Hepatocyte (in vitro differentiated cells): ENCODE measurements around the gene SLC35A5. TPM values are rescaled to one million over a fixed set of nuclear protein-coding genes. Genes with fewer than 3 reads are reported as not detected.

Source experiments
- DNase-seq: peaks from one replicate; pipeline ENCODE4 v3.0.0-alpha.2; 2016; ENCODE audit warnings: low spot score
- H2AFZ ChIP-seq: fragments of 200-600 bp; sonication (generic); 2 replicates; pipeline ENCODE4 v1.6.0; 2016; ENCODE audit warnings: antibody characterized with exemption, mild to moderate bottlenecking
- H3K27ac ChIP-seq: fragments of 200-600 bp; sonication (generic); 2 replicates; pipeline ENCODE4 v1.5.1; 2016; ENCODE audit warnings: mild to moderate bottlenecking
- H3K27me3 ChIP-seq: fragments of 200-600 bp; sonication (generic); 2 replicates; pipeline ENCODE4 v1.6.1; 2016
- H3K36me3 ChIP-seq: fragments of 200-600 bp; sonication (generic); replicated peaks from 2 replicates; pipeline ENCODE4 v1.5.1; 2016; ENCODE audit warnings: low read depth; ENCODE audit not compliant: insufficient read depth
- H3K4me1 ChIP-seq: fragments of 200-600 bp; sonication (generic); 2 replicates; pipeline ENCODE4 v1.5.1; 2016; ENCODE audit warnings: mild to moderate bottlenecking, moderate library complexity; ENCODE audit not compliant: insufficient read depth
- H3K4me2 ChIP-seq: fragments of 200-600 bp; sonication (generic); 2 replicates; pipeline ENCODE4 v1.6.0; 2016
- H3K4me3 ChIP-seq: fragments of 200-600 bp; sonication (generic); 2 replicates; pipeline ENCODE4 v1.5.1; 2016; ENCODE audit warnings: mild to moderate bottlenecking
- H3K79me2 ChIP-seq: fragments of 200-600 bp; sonication (generic); 2 replicates; pipeline ENCODE4 v1.6.0; 2017; ENCODE audit warnings: mild to moderate bottlenecking
- H3K9me2 ChIP-seq: fragments of 200-600 bp; sonication (generic); replicated peaks from 2 replicates; pipeline ENCODE4 v1.6.0; 2017; ENCODE audit warnings: mild to moderate bottlenecking; ENCODE audit not compliant: insufficient read depth
- H3K9me3 ChIP-seq: fragments of 200-600 bp; sonication (generic); 2 replicates; pipeline ENCODE4 v1.5.1; 2016; ENCODE audit warnings: low read depth, mild to moderate bottlenecking
- H4K20me1 ChIP-seq: fragments of 200-600 bp; sonication (generic); 2 replicates; pipeline ENCODE4 v1.6.0; 2016; ENCODE audit warnings: mild to moderate bottlenecking; ENCODE audit not compliant: insufficient read depth, poor library complexity, severe bottlenecking
- EZH2 ChIP-seq: fragments of 200-600 bp; sonication (generic); IDR thresholded peaks from 2 replicates; pipeline ENCODE4 v1.6.1; 2016; ENCODE audit warnings: antibody characterized with exemption, mild to moderate bottlenecking, borderline replicate concordance
- EZH2phosphoT487 ChIP-seq: fragments of 200-600 bp; sonication (generic); IDR thresholded peaks from one replicate; pipeline ENCODE4 v1.6.1; 2018; ENCODE audit warnings: antibody characterized with exemption, mild to moderate bottlenecking, low read depth, moderate library complexity; ENCODE audit not compliant: unreplicated experiment, severe bottlenecking
- WGBS: methylation state at CpG from one replicate; pipeline ENCODE4 v1.1.6; 2016; ENCODE audit warnings: low lambda C conversion rate; ENCODE audit errors: missing lambda C conversion rate; 5-methylcytosine and 5-hydroxymethylcytosine counted together
- polyA plus RNA-seq: library from polyadenylated mRNA; unstranded; fragments of >200 nt; fragmentation: Nextera tagmentation; extraction: Ambion mirVana; gene quantifications from 2 replicates; pipeline ENCODE4 v1.2.1, GENCODE V29; 2016
- total RNA-seq: library from RNA; depleted of rRNA; stranded (reverse); fragments of >200 nt; gene quantifications from 2 replicates; pipeline ENCODE4 v1.2.3, GENCODE V29; 2014
- TF ChIP-seq, protein P1 (sequence below): fragments of 200-600 bp; sonication (generic); IDR thresholded peaks from 2 replicates; pipeline ENCODE4 v1.5.1; 2016; ENCODE audit warnings: antibody characterized with exemption, mild to moderate bottlenecking; ENCODE audit not compliant: poor library complexity

Gene SLC35A5
- total and polyA plus RNA-seq, 2 experiments from 2014 or later, result 30.5 to 56.8 TPM

DNA sequence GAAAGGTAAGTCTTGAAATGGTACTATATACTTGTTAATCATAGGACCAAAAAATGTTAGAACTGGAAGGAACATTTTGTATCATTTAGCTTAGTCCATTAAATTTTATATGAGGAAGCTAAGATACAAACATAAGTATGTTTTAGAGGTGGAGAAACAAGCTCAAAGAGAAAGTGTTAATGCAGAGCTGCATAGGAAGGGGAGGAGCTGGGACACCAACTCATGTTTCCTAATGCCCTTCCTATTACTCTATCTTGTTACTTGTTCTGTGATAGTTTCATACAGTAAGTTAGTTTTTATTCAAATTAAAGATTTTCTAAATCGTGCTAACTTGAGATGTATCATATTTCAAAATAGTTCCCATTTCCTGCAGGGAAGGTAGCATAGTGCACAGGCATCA is 7.4 kb downstream of the SLC35A5 start:
- Histone ChIP-seq H3K27me3 (no peaks in the 10 kb centered on the region), H3K9me2 (no peaks in the 10 kb centered on the region), H3K4me2 (no peak overlapping the region), H3K36me3 (no peaks in the 10 kb centered on the region), H3K27ac (no peak overlapping the region), H3K79me2 (no peaks in the 10 kb centered on the region), H3K4me1 (no peaks in the 10 kb centered on the region), H4K20me1 (no peaks in the 10 kb centered on the region), H2AFZ (no peak overlapping the region), H3K4me3 (no peak overlapping the region), H3K9me3 (no peaks in the 10 kb centered on the region)
- 67% methylated on average over 1 of the region's 1 CpG for WGBS
- DNase-seq, result no peak
- TF ChIP-seq, protein P1, sequence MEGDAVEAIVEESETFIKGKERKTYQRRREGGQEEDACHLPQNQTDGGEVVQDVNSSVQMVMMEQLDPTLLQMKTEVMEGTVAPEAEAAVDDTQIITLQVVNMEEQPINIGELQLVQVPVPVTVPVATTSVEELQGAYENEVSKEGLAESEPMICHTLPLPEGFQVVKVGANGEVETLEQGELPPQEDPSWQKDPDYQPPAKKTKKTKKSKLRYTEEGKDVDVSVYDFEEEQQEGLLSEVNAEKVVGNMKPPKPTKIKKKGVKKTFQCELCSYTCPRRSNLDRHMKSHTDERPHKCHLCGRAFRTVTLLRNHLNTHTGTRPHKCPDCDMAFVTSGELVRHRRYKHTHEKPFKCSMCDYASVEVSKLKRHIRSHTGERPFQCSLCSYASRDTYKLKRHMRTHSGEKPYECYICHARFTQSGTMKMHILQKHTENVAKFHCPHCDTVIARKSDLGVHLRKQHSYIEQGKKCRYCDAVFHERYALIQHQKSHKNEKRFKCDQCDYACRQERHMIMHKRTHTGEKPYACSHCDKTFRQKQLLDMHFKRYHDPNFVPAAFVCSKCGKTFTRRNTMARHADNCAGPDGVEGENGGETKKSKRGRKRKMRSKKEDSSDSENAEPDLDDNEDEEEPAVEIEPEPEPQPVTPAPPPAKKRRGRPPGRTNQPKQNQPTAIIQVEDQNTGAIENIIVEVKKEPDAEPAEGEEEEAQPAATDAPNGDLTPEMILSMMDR, result no peak

DNA sequence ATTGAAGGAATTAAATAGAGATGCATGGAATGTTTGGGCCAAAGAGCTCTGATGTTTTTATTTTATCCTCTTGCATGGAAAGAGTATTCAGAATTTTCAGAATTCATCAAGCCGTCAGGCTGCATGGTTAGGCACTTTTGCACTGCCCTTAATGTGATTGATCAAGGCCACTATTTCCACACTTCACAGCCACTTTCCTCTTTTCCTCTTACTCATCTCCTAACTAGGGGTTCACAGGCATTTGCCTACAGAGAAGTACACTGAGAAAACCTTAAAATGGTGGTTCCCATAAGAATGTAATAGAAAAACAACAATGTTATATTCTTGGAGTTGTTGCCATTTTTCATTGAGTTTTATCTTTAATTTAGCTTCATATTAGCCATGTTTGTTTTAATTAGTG is 10.9 kb downstream of the SLC35A5 start:
- H3K4me1 ChIP-seq, result no peaks in the 10 kb centered on the region
- 96% methylated on average over 1 of the region's 1 CpG for WGBS
- H3K79me2 ChIP-seq, result no peaks in the 10 kb centered on the region
- H2AFZ ChIP-seq, result no peak overlapping the region
- DNase-seq, result no peak
- no peaks in the 10 kb centered on the region for H4K20me1 ChIP-seq
- no peak overlapping the region for H3K4me2 ChIP-seq
- TF ChIP-seq EZH2 (no peak), EZH2phosphoT487 (no peak)
- TF ChIP-seq, protein P1, result no peak
- no peaks in the 10 kb centered on the region for H3K9me2 ChIP-seq
- H3K9me3 ChIP-seq, result no peaks in the 10 kb centered on the region
- no peak overlapping the region for H3K27ac ChIP-seq
- no peaks in the 10 kb centered on the region for H3K36me3 ChIP-seq
- no peak overlapping the region for H3K4me3 ChIP-seq
- H3K27me3 ChIP-seq, result no peaks in the 10 kb centered on the region

GRCh38 chr3:112579232-112579631 is 17.4 kb downstream of the SLC35A5 start:
- Histone ChIP-seq H3K4me3 (no peak overlapping the region), H3K36me3 (no peaks in the 10 kb centered on the region), H3K27me3 (no peaks in the 10 kb centered on the region), H3K27ac (no peak overlapping the region), H4K20me1 (no peaks in the 10 kb centered on the region), H3K4me2 (no peak overlapping the region), H3K9me3 (no peaks in the 10 kb centered on the region), H3K4me1 (no peaks in the 10 kb centered on the region), H2AFZ (no peak overlapping the region), H3K9me2 (no peaks in the 10 kb centered on the region), H3K79me2 (no peaks in the 10 kb centered on the region)
- TF ChIP-seq, protein P1, result no peak
- TF ChIP-seq EZH2phosphoT487 (no peak), EZH2 (no peak)
- DNase-seq, result no peak
- WGBS, result 95% methylated on average over 3 of the region's 3 CpGs

- Histone ChIP-seq H3K27me3 (no peaks in the 10 kb centered on the region), H4K20me1 (no peaks in the 10 kb centered on the region), H3K9me3 (no peaks in the 10 kb centered on the region), H2AFZ (no peak overlapping the region), H3K79me2 (no peaks in the 10 kb centered on the region), H3K9me2 (no peaks in the 10 kb centered on the region), H3K4me3 (no peak overlapping the region), H3K27ac (no peak overlapping the region), H3K36me3 (no peaks in the 10 kb centered on the region), H3K4me1 (no peaks in the 10 kb centered on the region), H3K4me2 (no peak overlapping the region)
- TF ChIP-seq EZH2phosphoT487 (no peak), EZH2 (no peak)
- TF ChIP-seq, protein P1, result no peak
- DNase-seq, result no peak
- WGBS, result 96% methylated on average over 3 of the region's 3 CpGs
Observed at GRCh38 chr3:112579697-112580096, 17.9 kb downstream of the SLC35A5 start.
